ENCODE data around the gene LTBP2. TPM values are rescaled to one million over a fixed set of nuclear protein-coding genes. Genes with fewer than 3 reads are reported as not detected.

Gene LTBP2
- total and polyA plus RNA-seq, 2 of the 8 experiments (the other 6 are each of a cell fraction or from before 2014, with no cell fraction given) = 0.48 to 0.89 TPM

DNA sequence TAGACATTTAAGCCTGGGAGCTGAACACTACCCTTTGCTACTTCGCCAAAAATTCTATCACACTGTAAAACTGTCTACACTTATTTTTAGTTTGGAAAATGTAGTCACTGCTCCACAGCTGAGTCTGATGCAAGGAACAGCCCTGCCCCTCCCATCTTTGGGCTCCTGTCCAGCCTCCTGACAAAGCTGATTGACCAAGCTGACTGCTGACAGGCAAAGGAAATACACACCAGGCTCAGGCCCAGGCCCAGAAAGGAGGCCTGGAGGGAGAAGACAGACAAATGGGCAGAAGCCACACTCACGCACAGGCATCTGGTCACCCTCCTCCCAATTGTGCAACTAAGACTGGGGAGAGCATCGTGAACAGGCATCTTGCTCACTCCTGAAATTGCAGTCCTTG is 63.2 kb downstream of the LTBP2 start (continued):
- TF ChIP-seq, protein P1, sequence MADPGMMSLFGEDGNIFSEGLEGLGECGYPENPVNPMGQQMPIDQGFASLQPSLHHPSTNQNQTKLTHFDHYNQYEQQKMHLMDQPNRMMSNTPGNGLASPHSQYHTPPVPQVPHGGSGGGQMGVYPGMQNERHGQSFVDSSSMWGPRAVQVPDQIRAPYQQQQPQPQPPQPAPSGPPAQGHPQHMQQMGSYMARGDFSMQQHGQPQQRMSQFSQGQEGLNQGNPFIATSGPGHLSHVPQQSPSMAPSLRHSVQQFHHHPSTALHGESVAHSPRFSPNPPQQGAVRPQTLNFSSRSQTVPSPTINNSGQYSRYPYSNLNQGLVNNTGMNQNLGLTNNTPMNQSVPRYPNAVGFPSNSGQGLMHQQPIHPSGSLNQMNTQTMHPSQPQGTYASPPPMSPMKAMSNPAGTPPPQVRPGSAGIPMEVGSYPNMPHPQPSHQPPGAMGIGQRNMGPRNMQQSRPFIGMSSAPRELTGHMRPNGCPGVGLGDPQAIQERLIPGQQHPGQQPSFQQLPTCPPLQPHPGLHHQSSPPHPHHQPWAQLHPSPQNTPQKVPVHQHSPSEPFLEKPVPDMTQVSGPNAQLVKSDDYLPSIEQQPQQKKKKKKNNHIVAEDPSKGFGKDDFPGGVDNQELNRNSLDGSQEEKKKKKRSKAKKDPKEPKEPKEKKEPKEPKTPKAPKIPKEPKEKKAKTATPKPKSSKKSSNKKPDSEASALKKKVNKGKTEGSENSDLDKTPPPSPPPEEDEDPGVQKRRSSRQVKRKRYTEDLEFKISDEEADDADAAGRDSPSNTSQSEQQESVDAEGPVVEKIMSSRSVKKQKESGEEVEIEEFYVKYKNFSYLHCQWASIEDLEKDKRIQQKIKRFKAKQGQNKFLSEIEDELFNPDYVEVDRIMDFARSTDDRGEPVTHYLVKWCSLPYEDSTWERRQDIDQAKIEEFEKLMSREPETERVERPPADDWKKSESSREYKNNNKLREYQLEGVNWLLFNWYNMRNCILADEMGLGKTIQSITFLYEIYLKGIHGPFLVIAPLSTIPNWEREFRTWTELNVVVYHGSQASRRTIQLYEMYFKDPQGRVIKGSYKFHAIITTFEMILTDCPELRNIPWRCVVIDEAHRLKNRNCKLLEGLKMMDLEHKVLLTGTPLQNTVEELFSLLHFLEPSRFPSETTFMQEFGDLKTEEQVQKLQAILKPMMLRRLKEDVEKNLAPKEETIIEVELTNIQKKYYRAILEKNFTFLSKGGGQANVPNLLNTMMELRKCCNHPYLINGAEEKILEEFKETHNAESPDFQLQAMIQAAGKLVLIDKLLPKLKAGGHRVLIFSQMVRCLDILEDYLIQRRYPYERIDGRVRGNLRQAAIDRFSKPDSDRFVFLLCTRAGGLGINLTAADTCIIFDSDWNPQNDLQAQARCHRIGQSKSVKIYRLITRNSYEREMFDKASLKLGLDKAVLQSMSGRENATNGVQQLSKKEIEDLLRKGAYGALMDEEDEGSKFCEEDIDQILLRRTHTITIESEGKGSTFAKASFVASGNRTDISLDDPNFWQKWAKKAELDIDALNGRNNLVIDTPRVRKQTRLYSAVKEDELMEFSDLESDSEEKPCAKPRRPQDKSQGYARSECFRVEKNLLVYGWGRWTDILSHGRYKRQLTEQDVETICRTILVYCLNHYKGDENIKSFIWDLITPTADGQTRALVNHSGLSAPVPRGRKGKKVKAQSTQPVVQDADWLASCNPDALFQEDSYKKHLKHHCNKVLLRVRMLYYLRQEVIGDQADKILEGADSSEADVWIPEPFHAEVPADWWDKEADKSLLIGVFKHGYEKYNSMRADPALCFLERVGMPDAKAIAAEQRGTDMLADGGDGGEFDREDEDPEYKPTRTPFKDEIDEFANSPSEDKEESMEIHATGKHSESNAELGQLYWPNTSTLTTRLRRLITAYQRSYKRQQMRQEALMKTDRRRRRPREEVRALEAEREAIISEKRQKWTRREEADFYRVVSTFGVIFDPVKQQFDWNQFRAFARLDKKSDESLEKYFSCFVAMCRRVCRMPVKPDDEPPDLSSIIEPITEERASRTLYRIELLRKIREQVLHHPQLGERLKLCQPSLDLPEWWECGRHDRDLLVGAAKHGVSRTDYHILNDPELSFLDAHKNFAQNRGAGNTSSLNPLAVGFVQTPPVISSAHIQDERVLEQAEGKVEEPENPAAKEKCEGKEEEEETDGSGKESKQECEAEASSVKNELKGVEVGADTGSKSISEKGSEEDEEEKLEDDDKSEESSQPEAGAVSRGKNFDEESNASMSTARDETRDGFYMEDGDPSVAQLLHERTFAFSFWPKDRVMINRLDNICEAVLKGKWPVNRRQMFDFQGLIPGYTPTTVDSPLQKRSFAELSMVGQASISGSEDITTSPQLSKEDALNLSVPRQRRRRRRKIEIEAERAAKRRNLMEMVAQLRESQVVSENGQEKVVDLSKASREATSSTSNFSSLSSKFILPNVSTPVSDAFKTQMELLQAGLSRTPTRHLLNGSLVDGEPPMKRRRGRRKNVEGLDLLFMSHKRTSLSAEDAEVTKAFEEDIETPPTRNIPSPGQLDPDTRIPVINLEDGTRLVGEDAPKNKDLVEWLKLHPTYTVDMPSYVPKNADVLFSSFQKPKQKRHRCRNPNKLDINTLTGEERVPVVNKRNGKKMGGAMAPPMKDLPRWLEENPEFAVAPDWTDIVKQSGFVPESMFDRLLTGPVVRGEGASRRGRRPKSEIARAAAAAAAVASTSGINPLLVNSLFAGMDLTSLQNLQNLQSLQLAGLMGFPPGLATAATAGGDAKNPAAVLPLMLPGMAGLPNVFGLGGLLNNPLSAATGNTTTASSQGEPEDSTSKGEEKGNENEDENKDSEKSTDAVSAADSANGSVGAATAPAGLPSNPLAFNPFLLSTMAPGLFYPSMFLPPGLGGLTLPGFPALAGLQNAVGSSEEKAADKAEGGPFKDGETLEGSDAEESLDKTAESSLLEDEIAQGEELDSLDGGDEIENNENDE (IDR thresholded peaks at IDR 0.05; ENCODE audit: insufficient replicate concordance, low read length) = no peak
- TF ChIP-seq NANOG (IDR thresholded peaks at IDR 0.05; ENCODE audit: insufficient read depth, low read depth, low read length, poor library complexity, severe bottlenecking) = no peak
- TF ChIP-seq GABPA (IDR thresholded peaks at IDR 0.05; ENCODE audit: borderline replicate concordance, insufficient read depth, low read length) = no peak
- TF ChIP-seq POLR2AphosphoS5 (IDR thresholded peaks at IDR 0.05; ENCODE audit: low read depth, low read length) = no peak
- TF ChIP-seq, protein P2, sequence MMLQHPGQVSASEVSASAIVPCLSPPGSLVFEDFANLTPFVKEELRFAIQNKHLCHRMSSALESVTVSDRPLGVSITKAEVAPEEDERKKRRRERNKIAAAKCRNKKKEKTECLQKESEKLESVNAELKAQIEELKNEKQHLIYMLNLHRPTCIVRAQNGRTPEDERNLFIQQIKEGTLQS (IDR thresholded peaks at IDR 0.05; ENCODE audit: insufficient read depth, low read depth, low read length) = no peak
- TF ChIP-seq RFX5 (IDR thresholded peaks at IDR 0.05; ENCODE audit: borderline replicate concordance, low read depth, low read length) = no peak
- no peak for TF ChIP-seq SRF (IDR thresholded peaks at IDR 0.05; ENCODE audit: low read depth, low read length)
- TF ChIP-seq TAF1 (IDR thresholded peaks at IDR 0.05; ENCODE audit: low read depth, low read length) = no peak
- no peak for TF ChIP-seq CREB1 (IDR thresholded peaks at IDR 0.05)
- TF ChIP-seq, protein P3, sequence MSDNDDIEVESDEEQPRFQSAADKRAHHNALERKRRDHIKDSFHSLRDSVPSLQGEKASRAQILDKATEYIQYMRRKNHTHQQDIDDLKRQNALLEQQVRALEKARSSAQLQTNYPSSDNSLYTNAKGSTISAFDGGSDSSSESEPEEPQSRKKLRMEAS (IDR thresholded peaks at IDR 0.05) = no peak
- TF ChIP-seq POU5F1 (IDR thresholded peaks at IDR 0.05; ENCODE audit: low read depth, low read length) = no peak

All from H1 (cell line).